HG03039 (cell line): ENCODE data around the gene ADAM22.

ENCODE experiments used
- ATAC-seq: cut with Tn5 transposase; IDR thresholded peaks from one replicate; pipeline ENCODE4 v1.9.1; 2021; ENCODE audit warnings: mild to moderate bottlenecking, moderate library complexity; ENCODE audit not compliant: unreplicated experiment

The ADAM22 gene

DNA sequence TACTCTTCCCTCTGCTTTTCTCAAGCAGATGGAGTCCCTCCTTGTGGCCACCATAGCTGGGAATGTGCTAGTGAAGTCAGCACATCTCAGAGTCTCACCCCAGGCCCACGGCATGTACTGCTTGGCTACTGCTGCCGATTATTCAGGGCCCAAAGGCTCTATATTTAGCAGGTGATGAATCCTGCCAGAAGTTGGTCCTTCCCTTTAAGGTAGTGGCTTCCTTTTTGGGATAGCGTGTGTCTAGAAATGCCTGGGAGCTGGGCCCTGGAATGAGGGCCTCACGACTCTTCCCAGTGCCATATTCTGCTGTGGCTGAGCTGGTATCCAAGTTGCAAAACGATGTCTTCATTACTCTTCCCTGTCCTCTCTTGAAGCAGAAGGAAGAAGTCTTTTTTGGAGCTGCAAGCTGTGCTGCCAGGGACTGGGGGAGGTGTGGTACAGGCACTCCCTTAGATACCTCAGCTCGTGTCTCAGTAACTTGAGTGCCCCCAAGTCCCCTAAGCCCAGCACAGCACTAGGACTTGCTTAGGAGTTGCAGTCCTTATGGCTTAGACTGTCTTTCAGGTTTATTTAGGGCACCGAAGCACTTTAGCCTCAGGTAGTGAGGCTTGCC, 100.1 kb downstream of the ADAM22 start:
- no peak for ATAC-seq

DNA sequence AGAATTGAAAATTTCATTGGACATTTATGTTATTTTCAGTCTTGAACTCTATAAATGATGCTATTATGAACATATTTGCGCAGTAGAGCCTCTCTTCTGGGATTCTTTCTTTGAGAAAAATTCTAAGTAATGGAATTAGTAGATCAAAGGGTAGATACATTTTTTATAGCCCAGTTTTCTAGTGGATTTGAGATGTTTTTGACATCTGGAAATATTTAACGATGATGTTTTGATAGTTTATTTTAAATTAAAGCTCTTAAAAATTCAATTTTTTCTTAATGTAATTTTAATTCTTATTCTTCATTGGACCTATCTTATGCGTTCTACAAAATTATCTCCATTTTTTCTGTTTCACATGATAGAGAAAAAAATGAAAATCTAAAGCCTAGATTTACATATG, 103.0 kb downstream of the ADAM22 start:
- ATAC-seq = no peak

DNA sequence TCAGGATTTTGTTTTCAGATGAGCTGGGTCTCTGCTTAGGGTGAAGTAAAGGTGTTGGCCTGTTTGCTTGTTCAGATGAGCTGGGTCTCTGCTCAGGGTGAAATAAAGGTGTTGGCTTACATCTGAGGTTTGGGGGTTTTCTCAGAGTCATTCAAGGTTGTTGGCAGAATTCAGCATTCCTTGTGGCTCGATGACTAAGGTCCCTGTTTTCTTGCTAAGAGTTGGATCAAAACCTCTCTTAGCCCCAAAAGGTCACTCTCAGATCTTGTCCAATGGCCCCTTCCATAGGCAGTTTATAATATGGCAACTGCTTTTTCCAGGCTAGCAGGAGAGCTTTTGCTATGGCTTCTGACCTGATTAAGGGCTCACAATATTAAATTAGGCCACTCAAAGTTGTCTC, 106.6 kb downstream of the ADAM22 start:
- ATAC-seq = no peak

DNA sequence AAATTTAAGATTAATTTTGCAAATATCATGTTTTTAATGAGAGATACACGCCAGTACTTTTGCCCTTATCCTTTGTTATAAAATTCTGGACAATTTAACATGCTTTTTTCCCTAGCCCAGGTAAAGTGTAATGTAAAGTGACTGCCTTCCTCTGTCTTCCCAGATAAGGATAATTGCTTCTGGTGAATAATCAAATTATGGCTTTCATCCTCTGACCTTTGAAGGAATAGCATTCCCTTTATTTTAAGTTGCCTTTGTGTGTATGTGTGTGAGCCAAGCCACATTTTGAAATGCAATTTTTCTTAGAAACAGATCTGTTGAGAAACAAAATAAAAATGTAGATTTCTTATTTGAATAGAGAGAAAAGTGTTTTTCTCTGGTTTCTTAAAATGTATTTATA, 107.5 kb downstream of the ADAM22 start:
- ATAC-seq = no peak

DNA sequence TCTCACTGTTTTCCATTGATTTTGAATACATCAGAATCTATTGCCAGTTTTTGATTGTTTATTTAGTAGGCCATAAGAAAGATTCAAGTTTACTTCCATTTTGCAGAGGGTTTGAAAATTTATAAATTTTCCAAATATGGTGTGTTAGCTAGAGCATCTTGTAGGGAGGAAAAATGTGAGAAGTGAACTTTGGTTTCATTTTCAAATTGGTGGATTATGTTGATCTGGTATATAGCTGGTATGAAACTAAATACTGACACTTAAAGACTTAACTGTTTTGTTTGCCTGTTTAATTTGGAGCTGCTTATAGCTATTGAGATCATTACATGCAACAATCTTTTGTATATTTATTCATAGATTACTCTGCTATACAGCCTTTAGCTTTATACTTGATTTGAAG, 108.1 kb downstream of the ADAM22 start:
- ATAC-seq = no peak

DNA sequence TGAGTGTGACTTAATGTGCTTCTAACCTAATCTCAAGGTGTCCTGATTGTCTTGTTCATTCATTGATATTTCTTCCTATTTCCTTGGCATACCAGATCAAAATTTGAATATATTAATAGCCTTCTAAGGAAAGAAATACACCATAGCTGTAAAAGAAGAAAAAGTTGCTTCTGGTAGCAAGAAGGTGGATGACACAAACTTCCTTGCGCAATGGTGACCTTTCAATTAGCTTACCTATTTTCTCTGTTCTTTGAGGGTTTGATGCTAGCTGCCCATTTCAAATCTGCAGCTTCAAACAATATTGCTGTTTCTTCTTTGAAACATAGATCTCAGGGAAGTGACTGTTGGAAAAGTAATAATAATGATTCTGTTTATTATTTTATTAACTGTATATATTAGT, 108.8 kb downstream of the ADAM22 start:
- no peak for ATAC-seq

- no peak for ATAC-seq
These were observed 110.0 kb downstream of the ADAM22 start for GRCh38 chr7:88044069-88044468.

DNA sequence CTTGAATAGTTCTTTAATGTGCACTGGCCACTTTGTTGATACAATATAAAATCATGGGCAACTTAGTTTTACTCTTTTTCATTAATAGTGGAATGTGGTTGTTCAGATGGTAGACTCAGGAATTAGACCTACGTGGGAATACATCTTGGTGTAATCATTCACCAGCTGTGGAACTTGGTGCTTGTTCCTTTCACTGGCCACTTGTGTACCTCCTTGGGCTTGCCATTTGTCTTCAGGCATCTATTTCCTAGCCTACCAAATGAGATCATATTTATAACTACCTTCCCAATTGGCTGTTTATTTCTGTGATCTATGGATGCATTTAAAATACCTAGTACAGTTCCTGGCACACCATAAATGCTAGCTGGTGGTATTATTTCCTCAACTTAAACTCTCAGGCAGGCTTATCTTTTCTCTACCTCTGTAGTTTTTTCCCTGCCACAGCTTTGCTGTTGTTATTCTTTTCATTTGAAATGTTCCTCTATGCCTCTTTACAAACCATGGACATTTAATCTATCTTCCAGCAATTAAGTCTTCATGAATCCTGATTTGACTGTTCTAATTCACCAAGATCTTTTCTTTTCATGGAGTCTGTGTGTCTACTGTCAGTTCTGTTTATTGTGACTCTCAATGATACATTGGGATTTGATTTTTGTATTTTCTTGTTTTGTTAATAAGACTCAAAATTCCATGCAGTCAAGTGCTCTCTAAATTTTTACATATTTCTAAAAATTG, 113.0 kb downstream of the ADAM22 start:
- ATAC-seq = no peak

DNA sequence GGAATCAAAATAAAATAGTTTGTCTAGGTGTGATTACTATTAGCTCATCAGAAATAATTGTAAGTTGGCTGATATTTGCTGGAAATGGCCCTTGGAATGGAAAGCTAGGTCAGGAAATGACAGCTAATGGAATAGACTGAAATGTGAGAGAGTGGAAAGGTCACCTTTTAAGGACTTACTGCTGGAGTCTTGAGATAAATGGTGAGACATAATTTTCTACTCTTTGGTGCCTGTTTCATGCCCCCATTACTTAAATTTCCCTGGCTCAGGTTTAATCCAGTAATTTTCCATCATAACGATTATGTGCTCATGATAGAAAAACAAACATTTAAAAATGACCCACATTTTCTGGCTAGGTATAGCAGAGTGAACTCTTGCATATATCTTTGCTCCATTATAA, 123.6 kb downstream of the ADAM22 start:
- ATAC-seq = no peak

- no peak for ATAC-seq
These were observed 128.2 kb downstream of the ADAM22 start for GRCh38 chr7:88062238-88062637.

- ATAC-seq = no peak
These were observed 135.0 kb downstream of the ADAM22 start for GRCh38 chr7:88069093-88069492.

DNA sequence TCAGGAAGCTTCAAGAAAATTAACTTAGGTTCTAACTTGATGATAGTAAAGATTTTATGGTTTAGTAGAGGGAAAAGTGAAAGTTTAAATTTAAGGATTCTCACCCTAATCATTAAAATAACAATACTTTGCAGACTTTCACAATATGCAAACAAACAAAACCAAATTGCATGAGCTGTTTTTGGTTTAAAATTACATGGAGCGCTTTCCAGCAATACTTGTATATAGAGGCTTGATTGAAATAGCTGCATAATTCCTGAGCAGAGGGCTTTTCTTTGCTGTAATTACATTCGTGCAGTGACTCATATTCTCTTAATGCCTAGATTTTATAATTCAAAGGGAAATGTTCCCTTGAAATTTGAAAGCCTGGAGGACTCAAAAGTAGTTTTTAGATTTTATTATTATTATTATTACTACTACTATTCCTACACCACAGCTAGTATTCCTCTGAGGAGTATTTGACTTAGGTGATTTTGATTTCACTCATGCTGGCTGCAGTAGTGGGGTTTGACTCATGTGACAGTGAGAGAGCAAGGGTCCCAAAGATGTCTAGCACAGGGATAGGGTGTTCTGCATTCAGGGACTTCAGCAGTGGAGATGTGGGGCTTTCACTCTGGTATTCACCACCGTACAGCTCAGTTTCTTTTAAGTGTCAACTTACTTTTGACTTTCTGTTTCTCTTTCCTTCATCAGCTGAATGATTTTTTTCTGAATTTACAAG, 138.1 kb downstream of the ADAM22 start:
- peak; percentile 78 for ATAC-seq

DNA sequence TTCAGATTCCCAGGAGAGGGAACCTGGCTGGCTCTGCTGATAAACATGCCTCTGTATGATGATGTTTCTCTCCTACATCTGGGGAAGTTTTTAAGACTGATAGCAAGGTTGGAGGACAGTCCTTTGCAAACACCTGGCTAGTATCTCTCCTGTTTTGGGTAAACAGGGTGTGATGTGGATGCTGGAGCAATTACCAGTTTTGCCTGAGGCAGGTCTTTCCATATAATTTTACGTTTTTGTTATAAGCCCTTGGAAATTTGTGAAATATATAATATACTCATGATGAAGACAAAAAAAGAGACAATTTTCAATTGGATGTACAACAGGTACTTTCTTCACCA, 138.6 kb downstream of the ADAM22 start:
- ATAC-seq = peak; percentile 18

DNA sequence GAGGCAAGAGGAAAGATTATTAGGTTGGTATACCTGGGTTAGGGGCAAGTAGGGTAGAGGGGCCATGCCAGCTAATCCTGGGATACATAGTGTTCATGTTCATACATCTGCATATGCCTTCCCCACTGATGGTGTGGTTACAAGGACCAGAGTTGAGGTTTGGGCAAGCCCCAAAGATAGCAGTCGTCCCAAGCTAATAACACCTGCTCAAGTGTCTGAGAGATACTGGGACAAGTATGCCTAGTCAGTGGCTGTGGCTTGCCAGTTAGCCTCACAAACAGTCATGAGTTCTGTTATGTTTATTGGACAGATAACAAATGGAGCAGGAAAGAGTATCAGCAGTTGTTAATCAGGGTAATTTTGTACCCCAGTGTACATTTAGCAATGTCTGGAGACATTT, 139.6 kb downstream of the ADAM22 start:
- no peak for ATAC-seq

- no peak for ATAC-seq
These were observed 141.2 kb downstream of the ADAM22 start for GRCh38 chr7:88075216-88075615.

- no peak for ATAC-seq
These were observed 149.8 kb downstream of the ADAM22 start for GRCh38 chr7:88083883-88084282.

GRCh38 chr7:88089561-88089960, 155.5 kb downstream of the ADAM22 start:
- no peak for ATAC-seq

DNA sequence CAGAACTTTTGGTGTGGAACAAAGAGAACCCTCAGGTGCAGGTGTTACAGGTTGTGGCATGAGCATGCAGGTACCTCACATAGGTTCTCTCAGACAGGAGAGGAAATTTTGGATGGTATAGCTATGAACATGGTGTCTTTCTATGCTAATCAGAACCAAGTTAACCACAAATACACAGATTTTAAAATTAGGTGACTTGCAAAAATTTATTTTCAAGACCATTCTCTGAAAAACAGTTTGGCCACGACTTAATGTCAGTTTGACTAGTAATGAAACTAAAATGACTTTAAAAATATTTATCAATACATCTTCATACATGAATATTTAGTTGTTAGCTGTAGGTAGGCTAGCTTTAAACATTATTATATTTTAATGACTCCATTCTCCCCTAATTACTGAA, 156.2 kb downstream of the ADAM22 start:
- ATAC-seq = no peak

- no peak for ATAC-seq
These were observed 156.6 kb downstream of the ADAM22 start for GRCh38 chr7:88090671-88091070.

- ATAC-seq = no peak
These were observed 158.1 kb downstream of the ADAM22 start for GRCh38 chr7:88091988-88092675.

DNA sequence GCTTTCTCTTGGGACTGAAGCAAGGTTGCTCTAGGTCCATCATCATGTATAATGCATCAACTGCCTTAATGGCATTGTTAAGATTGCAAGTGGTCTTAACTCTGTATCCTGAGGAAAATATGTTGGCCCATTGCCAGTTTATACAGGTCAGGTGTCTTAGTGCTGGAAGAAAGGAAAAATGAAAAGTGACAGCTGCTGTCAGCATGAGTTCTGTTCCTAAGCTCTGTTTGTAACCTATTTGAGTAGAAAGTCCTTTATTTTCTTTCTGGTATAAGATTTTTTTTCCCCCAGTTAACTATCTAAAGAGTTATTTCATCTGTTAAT, 158.6 kb downstream of the ADAM22 start:
- ATAC-seq = no peak

- ATAC-seq = no peak
These were observed 167.7 kb downstream of the ADAM22 start for GRCh38 chr7:88101769-88102168.
